ENCODE measurements around the gene HMGN4. TPM values are rescaled to one million over a fixed set of nuclear protein-coding genes. Genes with fewer than 3 reads are reported as not detected.

HMGN4 gene
- total RNA-seq, 4 donors from 2014 or later = 46.5 to 67.8 (median 56.2) TPM

DNA sequence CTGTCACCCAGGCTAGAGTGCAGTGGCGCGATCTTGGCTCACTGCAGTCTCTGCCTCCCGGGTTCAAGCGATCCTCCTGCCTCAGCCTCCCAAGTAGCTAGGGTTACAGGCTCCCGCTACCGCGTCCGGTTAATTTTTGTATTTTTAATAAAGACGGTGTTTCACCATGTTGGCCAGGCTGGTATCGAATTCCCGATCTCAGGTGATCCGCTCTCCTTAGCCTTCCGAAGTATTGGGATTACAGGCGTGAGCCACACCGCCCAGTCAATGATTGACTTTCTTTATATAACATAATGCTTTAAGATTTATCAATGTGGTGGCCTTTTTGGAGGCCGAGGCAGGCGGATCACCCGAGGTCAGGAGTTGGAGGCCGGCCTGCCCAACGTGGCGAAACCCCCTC is 50.8 kb downstream of the HMGN4 start:
- no peak for DNase-seq (ENCODE audit: low spot score in 2 of 2)
- no peaks in the 10 kb centered on the region for H3K9me3 ChIP-seq
- WGBS, 2 donors = 94% methylated on average over 21 of the region's 21 CpGs
- H3K27me3 ChIP-seq = peaks cover 0 to 45% of the 10 kb centered on the region in 2 donors
- H3K4me3 ChIP-seq = no peak overlapping the region
- no peak overlapping the region for H3K27ac ChIP-seq
- TF ChIP-seq EP300 (IDR thresholded peaks at IDR 0.05) (no peak), POLR2A (IDR thresholded peaks at IDR 0.05) (no peak)
- TF ChIP-seq, protein P1, sequence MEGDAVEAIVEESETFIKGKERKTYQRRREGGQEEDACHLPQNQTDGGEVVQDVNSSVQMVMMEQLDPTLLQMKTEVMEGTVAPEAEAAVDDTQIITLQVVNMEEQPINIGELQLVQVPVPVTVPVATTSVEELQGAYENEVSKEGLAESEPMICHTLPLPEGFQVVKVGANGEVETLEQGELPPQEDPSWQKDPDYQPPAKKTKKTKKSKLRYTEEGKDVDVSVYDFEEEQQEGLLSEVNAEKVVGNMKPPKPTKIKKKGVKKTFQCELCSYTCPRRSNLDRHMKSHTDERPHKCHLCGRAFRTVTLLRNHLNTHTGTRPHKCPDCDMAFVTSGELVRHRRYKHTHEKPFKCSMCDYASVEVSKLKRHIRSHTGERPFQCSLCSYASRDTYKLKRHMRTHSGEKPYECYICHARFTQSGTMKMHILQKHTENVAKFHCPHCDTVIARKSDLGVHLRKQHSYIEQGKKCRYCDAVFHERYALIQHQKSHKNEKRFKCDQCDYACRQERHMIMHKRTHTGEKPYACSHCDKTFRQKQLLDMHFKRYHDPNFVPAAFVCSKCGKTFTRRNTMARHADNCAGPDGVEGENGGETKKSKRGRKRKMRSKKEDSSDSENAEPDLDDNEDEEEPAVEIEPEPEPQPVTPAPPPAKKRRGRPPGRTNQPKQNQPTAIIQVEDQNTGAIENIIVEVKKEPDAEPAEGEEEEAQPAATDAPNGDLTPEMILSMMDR (IDR thresholded peaks at IDR 0.05) = no peak
- H3K36me3 ChIP-seq = no peaks in the 10 kb centered on the region
- H3K4me1 ChIP-seq = no peaks in the 10 kb centered on the region

DNA sequence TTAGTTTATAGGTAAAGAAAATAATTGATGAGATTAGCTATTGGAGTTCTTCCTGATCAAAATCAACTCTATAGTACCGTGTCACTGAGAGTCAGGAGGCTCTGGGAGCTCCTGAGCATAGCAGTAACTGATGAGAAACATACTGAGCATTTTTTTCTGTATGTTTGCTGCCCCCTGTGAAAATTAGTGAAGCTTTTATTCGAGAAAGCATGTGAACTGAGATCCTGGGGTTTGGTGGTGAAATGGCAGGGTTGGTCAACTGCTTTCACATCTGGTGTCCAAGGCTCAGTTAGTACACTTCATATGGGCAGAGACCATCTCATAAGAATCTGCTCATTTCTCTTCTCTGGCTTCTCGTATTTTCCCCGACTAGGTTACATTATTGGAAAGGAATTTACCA is 54.5 kb downstream of the HMGN4 start:
- DNase-seq (ENCODE audit: low spot score in 2 of 2) = no peak
- 55 to 57% methylated on average over 4 of the region's 4 CpGs for WGBS, 2 donors
- Histone ChIP-seq H3K9me3 (no peaks in the 10 kb centered on the region), H3K36me3 (no peaks in the 10 kb centered on the region), H3K4me3 (no peak overlapping the region), H3K27ac (no peak overlapping the region), H3K4me1 (peaks cover 0 to 12% (median 3%) of the 10 kb centered on the region in 4 donors), H3K27me3 (peaks cover 0 to 32% of the 10 kb centered on the region in 2 donors)
- TF ChIP-seq POLR2A (IDR thresholded peaks at IDR 0.05) (no peak), EP300 (IDR thresholded peaks at IDR 0.05) (no peak)
- TF ChIP-seq, protein P1 (IDR thresholded peaks at IDR 0.05) = no peak

DNA sequence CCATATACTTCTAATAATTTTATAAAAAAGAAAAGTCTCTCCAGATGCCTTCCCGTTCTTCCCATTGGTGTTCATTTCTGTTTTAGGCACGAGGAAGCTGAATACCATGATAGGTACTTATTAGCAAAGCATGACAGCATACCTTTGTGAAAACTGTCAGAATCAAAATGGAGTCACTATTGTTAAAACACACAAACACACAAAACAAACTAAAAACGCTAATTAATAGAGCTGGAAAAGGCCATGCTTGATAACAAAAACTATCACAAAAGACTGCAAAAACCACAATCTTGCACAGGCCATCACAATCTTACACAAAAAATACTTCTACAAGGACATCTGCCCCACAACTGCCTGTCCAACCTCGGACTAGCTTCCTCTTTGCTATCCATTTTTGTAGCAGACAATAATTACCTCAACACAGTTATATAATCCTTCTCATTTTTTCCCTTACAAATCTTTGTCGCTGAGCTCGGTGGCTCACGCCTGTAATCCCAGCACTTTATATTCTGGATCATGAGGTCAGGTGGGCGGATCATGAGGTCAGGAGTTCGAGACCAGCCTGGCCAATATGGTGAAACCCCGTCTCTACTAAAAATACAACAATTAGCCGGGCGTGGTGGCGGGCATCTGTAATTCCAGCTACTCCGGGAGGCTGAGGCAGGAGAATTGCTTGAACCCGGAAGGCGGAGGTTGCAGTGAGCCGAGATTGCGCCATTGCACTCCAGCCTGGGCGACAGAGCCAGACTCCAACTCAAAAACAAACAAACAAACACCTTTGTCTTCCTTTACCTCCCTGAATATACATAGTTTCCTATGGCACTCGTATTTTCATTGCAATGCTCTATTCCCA is 55.3 kb downstream of the HMGN4 start:
- Histone ChIP-seq H3K9me3 (no peaks in the 10 kb centered on the region), H3K36me3 (peaks cover 0 to 7% (median 6%) of the 10 kb centered on the region in 3 donors), H3K27ac (no peak overlapping the region), H3K4me1 (peaks cover 3 to 20% (median 10%) of the 10 kb centered on the region in 4 donors), H3K27me3 (peaks cover 0 to 26% of the 10 kb centered on the region in 2 donors), H3K4me3 (no peak overlapping the region)
- DNase-seq (ENCODE audit: low spot score in 2 of 2) = no peak
- 30 to 47% methylated on average over 20 of the region's 20 CpGs for WGBS, 2 donors
- TF ChIP-seq, protein P1 (IDR thresholded peaks at IDR 0.05) = no peak
- no peak for TF ChIP-seq EP300 (IDR thresholded peaks at IDR 0.05)
- TF ChIP-seq POLR2A (IDR thresholded peaks at IDR 0.05) = no peak

DNA sequence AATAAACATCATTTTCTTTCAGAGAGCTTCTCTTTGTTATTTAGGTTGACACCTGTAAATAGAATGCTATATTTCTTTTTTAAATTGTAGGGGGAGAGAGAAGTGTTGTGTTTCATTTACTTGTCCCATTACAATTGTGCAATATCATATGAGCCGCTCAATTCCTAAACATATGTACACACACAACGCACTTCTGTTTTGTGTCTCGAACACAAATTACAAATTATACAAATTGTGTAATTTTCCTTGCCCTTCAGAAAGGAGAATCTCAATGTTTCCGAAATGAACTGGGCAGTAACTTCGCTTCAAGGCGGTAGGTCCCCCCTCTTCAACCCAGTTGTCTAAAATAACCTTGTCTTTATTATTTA is 55.9 kb downstream of the HMGN4 start:
- peaks cover 3 to 23% (median 10%) of the 10 kb centered on the region in 4 donors for H3K4me1 ChIP-seq
- H3K27ac ChIP-seq = no peak overlapping the region
- peaks cover 0 to 26% of the 10 kb centered on the region in 2 donors for H3K27me3 ChIP-seq
- peaks cover 0 to 13% (median 10%) of the 10 kb centered on the region in 3 donors for H3K36me3 ChIP-seq
- DNase-seq (ENCODE audit: low spot score in 2 of 2) = no peak
- TF ChIP-seq EP300 (IDR thresholded peaks at IDR 0.05) (no peak), POLR2A (IDR thresholded peaks at IDR 0.05) (no peak)
- TF ChIP-seq, protein P1 (IDR thresholded peaks at IDR 0.05) = no peak
- WGBS, 2 donors = 39 to 49% methylated on average over 6 of the region's 6 CpGs
- no peaks in the 10 kb centered on the region for H3K9me3 ChIP-seq
- no peak overlapping the region for H3K4me3 ChIP-seq

All from tibial nerve (tissue), 4 donors.